Right cardiac atrium (tissue), 5 donors: ENCODE results near the gene PAK1. TPM values are rescaled to one million over a fixed set of nuclear protein-coding genes. Genes with fewer than 3 reads are reported as not detected.
"Not testable (repeated sequence)": the region's sequence is repeated elsewhere in the genome, so short reads cannot be mapped to it uniquely, and the experiment has no call there.

ENCODE experiments used
- ATAC-seq, 2 donors: fragments of 200-7000 bp; cut with Tn5 transposase; one replicate each; pipeline versions ENCODE4 v1.8.0 to v1.9.1; 2020; ENCODE audit warnings: moderate library complexity in 2 of 2, mild to moderate bottlenecking in 1 of 2
- DNase-seq, 3 donors: peaks; one replicate each; pipeline ENCODE4 v3.0.0-alpha.2; 2020
- H3K27ac ChIP-seq: one replicate; pipeline ENCODE4 v1.5.1; 2013; ENCODE audit warnings: mild to moderate bottlenecking, low read length, control low read depth, moderate library complexity
- H3K27me3 ChIP-seq: one replicate; pipeline ENCODE4 v1.6.1; 2013; ENCODE audit not compliant: control insufficient read depth, insufficient read depth
- H3K4me1 ChIP-seq: one replicate; pipeline ENCODE4 v1.6.1; 2013; ENCODE audit warnings: low read length; ENCODE audit not compliant: control insufficient read depth, insufficient read depth
- H3K4me3 ChIP-seq: one replicate; pipeline ENCODE4 v1.5.1; 2013; ENCODE audit warnings: low read length, control low read depth
- H3K9me3 ChIP-seq: one replicate; pipeline ENCODE4 v1.6.1; 2013; ENCODE audit warnings: low read length; ENCODE audit not compliant: control insufficient read depth
- WGBS: extraction: QIAGEN DNeasy Blood & Tissue Kit; methylation state at CpG from one replicate; pipeline ENCODE4 v1.1.7; 2013; 5-methylcytosine and 5-hydroxymethylcytosine counted together
- intact Hi-C, 4 donors: fragments of 100-400 bp; cut with DNase I; formaldehyde crosslinking; loops; one replicate each; pipeline versions ENCODE4 v1.11.0 to v1.14.0; 2022 to 2023
- polyA plus RNA-seq: library from polyadenylated mRNA; stranded (reverse); fragments of 200-250 nt; gene quantifications from one replicate; pipeline ENCODE4 v1.2.3, GENCODE V29; 2013
- total RNA-seq, 4 donors: library from RNA; stranded (reverse); fragmentation: NEBNext Ultra II Directional; extraction: Animal tissue kit (Norgen Biotek cat#: 25700); gene quantifications; one replicate each; pipeline ENCODE4 v1.2.1, GENCODE V29; 2021
- donor health status: healthy with polysubstance abuse.
- donor health status: DM: no; HTN: yes; CAD: no.
- donor health status: DM: no; HTN: no; CAD: no.
- donor health status: DM: no; HTN: yes; CAD: no; lungs with severe emphysema.
- donor health status: DM: yes; HTN: yes; CAD: no.

PAK1 gene
- total and polyA plus RNA-seq, 5 donors = 7.1 to 19.5 (median 16.2) TPM

DNA sequence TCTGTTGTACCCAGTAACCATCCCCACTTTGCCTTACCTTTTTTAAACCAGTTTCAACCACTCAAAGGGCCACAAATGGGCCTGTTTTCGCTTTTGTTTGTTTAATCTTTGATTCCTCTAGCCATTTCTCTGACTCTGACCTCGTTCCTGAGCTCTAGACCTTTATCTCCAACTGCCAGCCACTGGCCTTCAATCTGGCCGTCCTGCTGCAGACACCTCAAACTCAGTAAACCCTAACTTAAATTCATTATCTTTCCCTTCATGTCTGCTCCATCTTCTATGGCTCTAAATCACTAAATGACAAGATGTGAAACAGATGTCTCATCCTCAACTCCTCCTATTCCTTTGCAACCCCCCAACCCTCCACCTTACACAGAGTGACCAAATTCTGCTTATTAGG is 171.1 kb downstream of the PAK1 start:
- no peak overlapping the region for H3K27ac ChIP-seq
- DNase-seq = no peak
- intact Hi-C loops = no loop called here
- ATAC-seq = no peak
- no peaks in the 10 kb centered on the region for H3K9me3 ChIP-seq
- WGBS = 77% methylated on average over 3 of the region's 3 CpGs
- no peaks in the 10 kb centered on the region for H3K27me3 ChIP-seq
- H3K4me3 ChIP-seq = no peak overlapping the region
- no peaks in the 10 kb centered on the region for H3K4me1 ChIP-seq

DNA sequence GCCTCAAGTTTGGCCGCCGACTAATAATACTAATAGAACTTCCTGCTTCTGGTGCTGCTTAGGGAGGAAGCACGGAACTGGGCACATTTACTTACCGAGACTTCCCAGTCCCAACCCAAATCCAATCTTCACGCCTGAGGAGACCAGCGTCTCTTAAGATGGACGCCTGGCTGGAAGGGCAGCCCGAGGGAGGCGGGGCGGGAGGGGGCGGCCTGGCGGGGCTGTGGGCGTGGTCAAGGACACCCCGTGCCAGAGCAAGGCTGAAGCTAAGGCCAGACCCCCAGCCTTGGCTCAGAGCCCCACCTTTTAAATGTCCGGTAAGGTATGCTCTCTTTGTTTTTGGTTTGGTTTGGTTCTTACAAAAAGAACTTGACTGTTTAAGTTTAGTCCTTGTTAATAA is 172.4 kb downstream of the PAK1 start, which contains the start of gene GDPD4:
Gene GDPD4 (minus strand): TSS at position 177 of the 400 bp plus-strand sequence. CDS start 16,549 bp downstream, outside the sequence.
- Histone ChIP-seq H3K27ac (no peak within 1 kb of the TSS), H3K4me3 (no peak within 1 kb of the TSS), H3K9me3 (no peaks in the 10 kb centered on the region), H3K4me1 (no peaks in the 10 kb centered on the region), H3K27me3 (no peaks in the 10 kb centered on the region)
- intact Hi-C loops = no loop called here
- ATAC-seq = no peak
- WGBS = 88% methylated on average over 15 of the region's 15 CpGs
- DNase-seq = peak in 1 of 3 donors; percentile 40

DNA sequence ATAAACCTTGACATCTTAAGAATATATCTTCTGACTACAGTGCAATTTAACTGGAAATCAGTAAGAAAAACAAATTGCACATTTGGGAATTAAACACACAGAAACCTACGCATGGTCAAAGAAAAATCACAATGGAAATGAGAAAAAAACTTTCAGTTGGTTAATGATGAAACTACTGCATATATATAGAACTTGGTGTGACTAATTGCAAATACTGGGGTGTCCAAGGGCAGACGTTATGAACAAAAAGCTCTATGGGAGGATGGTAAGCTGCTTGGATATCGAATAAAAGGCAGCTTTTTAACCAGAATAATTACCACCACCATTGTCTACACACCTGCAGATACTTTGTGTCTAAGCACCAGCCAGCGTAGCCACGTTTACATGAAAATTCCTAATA is 173.2 kb downstream of the PAK1 start:
- H3K4me1 ChIP-seq = no peaks in the 10 kb centered on the region

DNA sequence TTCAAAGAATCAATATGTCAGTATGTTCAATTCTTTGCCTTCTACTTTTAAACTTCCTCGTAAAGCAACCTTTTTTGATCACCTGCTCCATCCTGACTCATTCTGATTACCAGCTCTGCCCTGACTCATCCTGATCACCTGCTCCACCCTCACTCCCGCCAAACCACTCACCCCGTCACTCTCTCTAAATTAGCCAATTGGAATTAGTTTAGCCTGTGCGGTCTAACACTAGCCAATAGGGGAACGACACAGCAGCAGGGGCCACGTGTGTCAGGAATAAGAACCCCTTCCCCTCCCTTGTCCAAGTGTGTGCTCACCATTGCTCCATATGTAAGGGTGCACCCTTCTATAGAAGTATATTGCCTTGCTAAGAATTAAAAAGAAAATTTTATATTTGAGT is 173.9 kb downstream of the PAK1 start:
- H3K4me3 ChIP-seq, H3K27me3 ChIP-seq, ATAC-seq, H3K9me3 ChIP-seq, DNase-seq, H3K4me1 ChIP-seq, intact Hi-C loops, H3K27ac ChIP-seq: not testable (repeated sequence)
- 89% methylated on average over 6 of the region's 6 CpGs for WGBS

More for the DNA sequence above, 173.2 kb downstream of the PAK1 start:
- H3K27me3 ChIP-seq = no peaks in the 10 kb centered on the region
- H3K27ac ChIP-seq = no peak overlapping the region
- DNase-seq = no peak
- H3K4me3 ChIP-seq = no peak overlapping the region
- H3K9me3 ChIP-seq = no peaks in the 10 kb centered on the region
- 80% methylated on average over 5 of the region's 5 CpGs for WGBS
- intact Hi-C loops = no loop called here
- ATAC-seq = no peak

DNA sequence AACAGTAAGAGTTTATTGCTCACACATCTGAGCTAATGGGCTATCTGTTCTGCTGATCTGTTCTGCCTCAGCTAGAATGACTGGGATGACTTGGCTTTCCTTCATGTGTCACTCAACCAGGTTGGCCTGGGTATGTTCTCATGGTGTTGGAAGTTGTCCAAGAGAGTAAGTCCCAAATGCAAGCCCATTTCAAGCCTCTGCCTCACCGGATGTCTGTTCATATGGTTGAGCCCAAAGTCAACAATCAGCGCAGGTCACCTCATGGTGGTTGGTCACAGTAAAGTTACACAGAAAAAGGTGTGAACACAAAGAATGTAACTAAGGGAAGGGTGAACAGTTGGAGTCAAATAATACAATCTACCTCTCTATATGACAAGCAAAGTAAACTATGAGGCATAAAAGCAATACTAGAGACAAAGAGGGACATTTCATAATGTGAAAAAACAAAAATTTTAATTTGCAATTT is 174.3 kb downstream of the PAK1 start:
- Histone ChIP-seq H3K9me3 (no peaks in the 10 kb centered on the region), H3K4me3 (no peak overlapping the region), H3K27ac (no peak overlapping the region), H3K27me3 (no peaks in the 10 kb centered on the region), H3K4me1 (no peaks in the 10 kb centered on the region)
- intact Hi-C loops = no loop called here
- WGBS = 66% methylated on average over 2 of the region's 2 CpGs
- DNase-seq = no peak
- no peak for ATAC-seq

DNA sequence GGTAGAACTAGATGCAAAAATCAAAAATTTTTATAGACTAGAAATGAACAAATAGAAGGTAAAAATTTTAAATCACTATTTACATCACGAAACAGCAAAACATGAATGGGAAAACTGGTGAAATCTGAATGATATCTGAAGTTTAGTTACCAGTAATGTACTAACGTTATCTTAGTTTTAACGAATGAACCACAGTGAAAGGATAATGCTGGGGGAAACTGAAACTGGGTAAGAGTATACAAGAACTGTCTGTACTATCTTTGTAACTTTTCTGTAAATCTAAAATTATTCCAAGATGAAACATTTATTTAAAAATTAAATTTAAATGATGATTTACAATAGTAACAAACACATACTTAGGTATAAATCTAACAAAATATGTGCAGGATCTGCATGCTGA is 179.9 kb downstream of the PAK1 start:
- H3K27ac ChIP-seq = no peak overlapping the region
- ATAC-seq = no peak
- H3K4me3 ChIP-seq = no peak overlapping the region
- no peaks in the 10 kb centered on the region for H3K9me3 ChIP-seq
- DNase-seq = no peak
- WGBS = 84% methylated on average over 3 of the region's 3 CpGs
- intact Hi-C loops = no loop called here
- H3K27me3 ChIP-seq = no peaks in the 10 kb centered on the region
- no peaks in the 10 kb centered on the region for H3K4me1 ChIP-seq

DNA sequence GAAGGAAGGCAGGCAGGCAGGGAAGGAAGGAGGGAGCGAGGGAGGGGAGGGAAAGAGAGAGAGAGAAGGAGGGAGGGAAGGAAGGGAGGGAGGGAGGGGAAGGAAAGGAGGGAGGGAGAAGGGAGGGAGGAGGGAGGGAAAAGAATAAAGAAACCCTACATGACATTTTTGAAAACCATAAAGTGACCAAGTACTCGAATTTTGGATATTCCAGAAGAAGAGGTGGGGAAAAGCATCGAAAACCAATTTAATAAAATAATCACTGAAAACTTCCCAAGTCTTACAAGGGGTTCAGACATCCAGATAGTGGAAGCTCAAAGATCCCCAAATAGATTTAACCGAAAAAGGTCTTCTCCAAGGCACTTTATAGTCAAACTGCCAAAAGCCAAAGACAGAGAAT is 184.2 kb downstream of the PAK1 start:
- Histone ChIP-seq H3K4me1 (no peaks in the 10 kb centered on the region), H3K27me3 (no peaks in the 10 kb centered on the region), H3K27ac (no peak overlapping the region), H3K9me3 (no peaks in the 10 kb centered on the region), H3K4me3 (no peak overlapping the region)
- WGBS = 88% methylated on average over 4 of the region's 4 CpGs
- no peak for DNase-seq
- intact Hi-C loops = no loop called here
- ATAC-seq = no peak

DNA sequence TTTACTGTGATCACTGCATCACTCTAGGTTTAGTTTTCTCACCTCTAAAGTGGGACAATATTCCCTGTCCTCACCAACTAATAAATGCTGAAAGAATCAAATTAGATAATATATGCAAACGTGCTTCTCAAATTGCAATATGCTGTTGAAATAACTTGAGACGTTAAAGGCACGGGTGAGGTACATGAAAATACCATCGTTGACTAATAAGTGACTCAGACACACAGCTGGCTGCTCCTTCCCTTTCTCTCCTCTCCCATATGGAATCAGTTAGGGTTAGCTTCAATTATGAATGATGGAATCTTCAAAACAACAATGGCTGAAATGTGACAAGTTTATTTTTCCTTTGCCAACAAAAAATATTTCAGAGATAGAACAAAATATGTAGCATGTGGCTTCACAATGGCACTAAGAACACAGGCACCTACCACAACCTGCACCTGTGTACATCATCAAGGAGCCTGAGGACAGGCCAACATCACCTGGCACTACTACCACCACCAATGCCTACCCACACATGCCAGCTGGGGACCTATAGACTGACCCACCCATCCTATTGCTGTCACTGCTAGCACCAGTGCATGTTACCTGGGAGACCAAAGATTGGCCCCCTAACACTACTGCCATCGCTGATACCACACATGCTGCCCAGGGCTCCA is 186.2 kb downstream of the PAK1 start:
- H3K27ac ChIP-seq = no peak overlapping the region
- no peaks in the 10 kb centered on the region for H3K9me3 ChIP-seq
- WGBS = 78% methylated on average over 5 of the region's 5 CpGs
- H3K4me1 ChIP-seq = no peaks in the 10 kb centered on the region
- no peaks in the 10 kb centered on the region for H3K27me3 ChIP-seq
- ATAC-seq (no peak), DNase-seq (no peak)
- intact Hi-C loops = no loop called here
- H3K4me3 ChIP-seq = no peak overlapping the region

DNA sequence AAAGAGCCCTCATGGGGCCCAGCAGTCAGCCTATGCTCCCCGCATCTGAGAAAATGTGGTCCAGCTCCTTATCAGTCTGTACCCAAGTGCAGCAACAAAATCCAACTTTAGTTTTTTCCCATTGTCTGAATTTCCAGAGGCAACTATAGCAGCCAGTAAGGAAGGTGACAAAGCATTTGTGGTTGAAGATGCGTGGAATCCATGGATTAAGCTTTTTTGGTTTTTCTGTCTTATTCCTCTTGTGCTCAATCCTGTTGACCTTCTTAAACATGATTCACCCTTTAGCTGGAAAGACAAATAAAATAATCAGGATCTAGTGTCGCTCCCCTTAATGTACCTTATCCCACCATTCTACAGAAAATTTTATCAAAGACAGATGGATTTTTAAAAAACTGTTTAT is 186.8 kb downstream of the PAK1 start:
- WGBS = 88% methylated on average over 3 of the region's 3 CpGs
- intact Hi-C loops = no loop called here
- Histone ChIP-seq H3K9me3 (no peaks in the 10 kb centered on the region), H3K27me3 (no peaks in the 10 kb centered on the region), H3K4me3 (no peak overlapping the region), H3K27ac (no peak overlapping the region), H3K4me1 (no peaks in the 10 kb centered on the region)
- ATAC-seq = no peak
- no peak for DNase-seq

DNA sequence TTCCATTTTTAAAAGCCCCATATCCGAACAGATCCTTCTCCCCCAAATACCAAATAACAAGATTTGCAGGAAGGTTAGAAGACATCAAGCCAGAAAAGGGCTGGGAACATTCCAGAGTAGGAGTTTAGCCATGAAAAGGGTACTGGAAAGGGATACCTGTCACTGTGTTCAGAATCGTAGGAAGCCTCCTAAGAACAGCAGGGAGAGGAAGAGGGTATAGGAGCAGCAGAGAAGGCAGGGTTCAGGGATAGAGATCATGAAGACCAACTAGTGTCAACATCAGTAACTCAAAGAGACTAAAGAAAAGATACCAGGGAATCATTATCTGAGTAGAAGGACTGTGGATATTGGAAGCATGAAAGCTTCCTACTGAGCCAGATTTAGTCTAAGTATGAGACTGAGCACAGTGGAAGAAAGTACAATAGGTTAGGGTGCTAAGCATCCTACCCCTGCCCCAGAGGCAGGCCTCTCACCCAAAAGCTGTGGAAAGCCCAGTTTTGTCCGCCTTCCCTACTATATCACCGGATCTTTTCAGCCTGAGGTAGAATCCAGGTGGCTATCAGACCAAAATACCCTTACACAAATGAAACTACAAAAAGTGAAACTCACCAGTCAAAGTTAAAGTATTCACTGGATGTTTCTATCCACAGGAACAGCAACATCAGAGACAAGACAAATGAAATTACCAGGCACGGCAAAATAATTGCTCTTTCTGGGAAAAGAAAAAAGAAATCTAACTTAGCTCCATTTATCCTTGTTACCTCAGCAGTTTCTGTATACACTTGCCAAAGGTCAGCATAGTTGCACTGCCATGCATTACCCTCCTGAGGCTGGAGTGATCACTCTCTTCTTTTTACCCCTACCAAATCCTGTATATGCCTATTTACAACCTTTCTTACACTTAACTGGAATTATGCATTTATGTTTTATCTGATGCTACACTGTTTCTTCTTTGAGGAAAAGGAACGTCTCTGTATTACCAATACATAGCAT is 189.1 kb downstream of the PAK1 start:
- ATAC-seq (no peak), DNase-seq (no peak)
- H3K9me3 ChIP-seq = no peaks in the 10 kb centered on the region
- no peak overlapping the region for H3K27ac ChIP-seq
- no peaks in the 10 kb centered on the region for H3K4me1 ChIP-seq
- no peaks in the 10 kb centered on the region for H3K27me3 ChIP-seq
- intact Hi-C loops = no loop called here
- H3K4me3 ChIP-seq = no peak overlapping the region
- WGBS = 75% methylated on average over 6 of the region's 6 CpGs

DNA sequence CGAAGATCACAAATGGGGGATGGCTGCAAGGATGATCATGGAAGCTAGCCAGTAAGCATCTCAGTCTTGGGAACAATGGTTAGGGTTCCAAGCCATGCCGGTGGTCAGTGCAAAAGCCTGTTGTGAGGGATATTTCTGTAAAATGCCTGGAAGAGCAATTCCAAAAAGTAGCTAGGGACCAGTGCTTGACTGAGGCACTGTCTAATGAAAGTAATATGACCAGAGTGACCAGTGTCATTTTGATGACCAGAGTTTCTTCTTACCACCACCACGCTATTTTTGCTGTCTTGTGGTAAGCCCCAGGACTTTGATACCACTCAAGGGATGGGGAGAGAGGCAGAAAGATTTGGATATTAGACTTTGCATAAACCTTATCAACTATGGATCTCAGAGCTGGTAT is 190.8 kb downstream of the PAK1 start:
- 66% methylated on average over 3 of the region's 3 CpGs for WGBS
- Histone ChIP-seq H3K27me3 (no peaks in the 10 kb centered on the region), H3K4me3 (no peak overlapping the region), H3K4me1 (no peaks in the 10 kb centered on the region), H3K9me3 (no peaks in the 10 kb centered on the region), H3K27ac (no peak overlapping the region)
- ATAC-seq (no peak), DNase-seq (no peak)
- intact Hi-C loops = no loop called here
